Heart left ventricle (tissue), 16 donors: ENCODE measurements around the gene SVEP1. TPM values are rescaled to one million over a fixed set of nuclear protein-coding genes. Genes with fewer than 3 reads are reported as not detected.

Experiments used
- ATAC-seq, 4 donors: fragments of 200-7000 bp; cut with Tn5 transposase; one replicate each; pipeline ENCODE4 v1.9.1; 2020 to 2022; ENCODE audit warnings: moderate library complexity in 4 of 4, mild to moderate bottlenecking in 3 of 4, moderate number of reproducible peaks in 1 of 4
- DNase-seq, 5 donors: peaks; one replicate each; pipeline ENCODE4 v3.0.0-alpha.2; 2020
- H3K27ac ChIP-seq, 12 donors: fragments of 200-600 bp; sonication (generic) in 4 of 12; one replicate each; pipeline versions ENCODE4 v1.5.0 to v1.8.0; 2016 to 2022; ENCODE audit warnings: mild to moderate bottlenecking in 2 of 12
- H3K27me3 ChIP-seq, 9 donors: fragments of 200-600 bp; sonication (generic) in 2 of 9; one replicate each; pipeline versions ENCODE4 v1.5.1 to v1.8.0; 2016 to 2022; ENCODE audit warnings: mild to moderate bottlenecking in 3 of 9
- H3K36me3 ChIP-seq, 9 donors: fragments of 200-600 bp; sonication (generic) in 2 of 9; one replicate each; pipeline versions ENCODE4 v1.5.0 to v1.8.0; 2018 to 2022; ENCODE audit warnings: mild to moderate bottlenecking in 2 of 9
- H3K4me1 ChIP-seq, 12 donors: fragments of 200-600 bp; sonication (generic) in 4 of 12; one replicate each; pipeline versions ENCODE4 v1.5.0 to v1.8.0; 2016 to 2022; ENCODE audit warnings: mild to moderate bottlenecking in 3 of 12
- H3K4me3 ChIP-seq, 12 donors: fragments of 200-600 bp; sonication (generic) in 4 of 12; one replicate each; pipeline versions ENCODE4 v1.5.0 to v1.8.0; 2017 to 2022; ENCODE audit warnings: mild to moderate bottlenecking in 9 of 12, moderate library complexity in 4 of 12
- H3K9me3 ChIP-seq, 12 donors: fragments of 200-600 bp; sonication (generic) in 4 of 12; one replicate each; pipeline versions ENCODE4 v1.5.0 to v1.8.0; 2016 to 2022; ENCODE audit warnings: mild to moderate bottlenecking in 1 of 12
- CTCF ChIP-seq, 12 donors: fragments of 200-600 bp; sonication (generic) in 4 of 12; IDR thresholded peaks; one replicate each; pipeline versions ENCODE4 v1.5.0 to v1.8.0; 2018 to 2022; ENCODE audit warnings: antibody characterized with exemption in 12 of 12, mild to moderate bottlenecking in 5 of 12
- POLR2A ChIP-seq, 2 donors: fragments of 450-650 bp; IDR thresholded peaks; one replicate each; pipeline ENCODE4 v1.6.1; 2017; ENCODE audit warnings: antibody characterized with exemption in 2 of 2, mild to moderate bottlenecking in 2 of 2, moderate library complexity in 2 of 2
- WGBS, 4 donors: extraction: QIAGEN DNeasy Blood & Tissue Kit in 2 of 4; methylation state at CpG; one replicate each; pipeline versions ENCODE4 v1.1.5 to v1.1.7; 2013 to 2018; 5-methylcytosine and 5-hydroxymethylcytosine counted together
- intact Hi-C, 10 donors: fragments of 100-400 bp; cut with DNase I; formaldehyde crosslinking; loops; one replicate each; pipeline versions ENCODE4 v1.11.1 to v1.14.2; 2022
- polyA plus RNA-seq, 2 donors: library from polyadenylated mRNA; stranded (reverse); fragments of 200-250 nt; gene quantifications; one replicate each; pipeline ENCODE4 v1.2.3, GENCODE V29; 2013
- total RNA-seq, 9 donors: library from RNA; depleted of rRNA in 2 of 9; stranded (reverse); fragments of >200 nt in 2 of 9; fragmentation: NEBNext Ultra II Directional in 3 of 9; extraction: Animal tissue kit (Norgen Biotek cat#: 25700) in 3 of 9; gene quantifications; one replicate each; pipeline versions ENCODE4 v1.1.0 to v1.2.4, GENCODE V29; 2016 to 2023
- donor health status: ischemic (EF 13 %, LVEDD 7.1; RV severe dilation, severe dysfunction).
- donor health status: healthy with polysubstance abuse.
- donor health status: DM: no; HTN: yes; CAD: no.
- donor health status: DM: no; HTN: no; CAD: no.
- donor health status: ischemic (EF 25% LVEDD 6.9; RV normal size, moderate dysfunction).
- donor health status: ischemic (EF 25% LVEDD 5.7; RV mildly dilated, moderate dysfunction).
- donor health status: healthy.
- donor health status: DM: yes; HTN: yes; CAD: no.
- donor health status: ischemic (EF 35%, LVEDD 5.7; RV mildly dilated, moderate dysfunction).
- donor health status: nonischemic (EF 11% LVEDD 7.7; RV severe dilation, severe dysfunction).
- donor health status: DM: yes; HTN: yes; CAD: no.
- donor health status: PGD.
- donor health status: ischemic (EF 29% LVEDD 5.4; RV normal size, mild dysfunction).
- donor health status: nonischemic (EF 23%, LVEDD 6.1; RV moderate dilation, normal function).

SVEP1 gene
- total and polyA plus RNA-seq, 11 donors = 0.50 to 34.4 (median 7.5) TPM

GRCh38 chr9:110440172-110440571 lies 139.4 kb downstream of the SVEP1 start:
- Histone ChIP-seq H3K27ac (no peak overlapping the region), H3K36me3 (peaks cover 0 to 20% (median 0%) of the 10 kb centered on the region in 9 donors), H3K27me3 (no peaks in the 10 kb centered on the region), H3K4me3 (no peak overlapping the region), H3K4me1 (no peaks in the 10 kb centered on the region), H3K9me3 (no peaks in the 10 kb centered on the region)
- intact Hi-C loops = loop anchor here in 1 of 10 donors (10.0 kb wide), 1 partner anchor 185 kb away; no protein-coding TSS in a partner anchor
- TF ChIP-seq POLR2A (IDR thresholded peaks at IDR 0.05) (no peak), CTCF (IDR thresholded peaks at IDR 0.05) (no peak)
- WGBS, 4 donors = 64 to 87% (median 73%) methylated on average over 4 of the region's 4 CpGs
- ATAC-seq (no peak), DNase-seq (no peak)

DNA sequence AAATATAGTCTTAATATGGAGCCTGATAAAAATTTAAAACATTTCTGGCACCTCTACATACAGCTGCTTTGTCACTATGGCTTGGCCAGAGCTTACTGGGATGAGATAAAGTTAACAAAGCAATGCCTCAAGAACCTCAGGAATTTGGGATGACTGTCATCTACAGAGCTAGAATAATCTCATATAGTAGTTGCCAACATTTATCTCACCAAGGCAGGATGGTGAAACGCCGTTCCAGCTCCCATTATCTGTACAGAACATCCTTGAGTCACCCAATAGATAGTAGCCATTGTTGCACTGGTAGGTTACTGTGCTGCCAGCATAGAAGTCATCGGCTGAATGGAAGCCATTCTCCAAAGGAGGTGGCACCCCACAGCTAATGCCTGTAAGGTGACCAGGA lies 147.3 kb downstream of the SVEP1 start:
- H3K4me1 ChIP-seq = no peaks in the 10 kb centered on the region
- no peaks in the 10 kb centered on the region for H3K9me3 ChIP-seq
- H3K4me3 ChIP-seq = no peak overlapping the region
- 35 to 48% (median 42%) methylated on average over 3 of the region's 3 CpGs for WGBS, 4 donors
- no peak for ATAC-seq
- H3K27ac ChIP-seq = no peak overlapping the region
- peaks cover 0 to 65% (median 0%) of the 10 kb centered on the region in 9 donors for H3K36me3 ChIP-seq
- intact Hi-C loops = no loop called here
- no peak for DNase-seq
- H3K27me3 ChIP-seq = no peaks in the 10 kb centered on the region
- TF ChIP-seq CTCF (IDR thresholded peaks at IDR 0.05) = no peak
- no peak for TF ChIP-seq POLR2A (IDR thresholded peaks at IDR 0.05)

- no peak for TF ChIP-seq POLR2A (IDR thresholded peaks at IDR 0.05)
- no peak for TF ChIP-seq CTCF (IDR thresholded peaks at IDR 0.05)
- 90 to 97% (median 94%) methylated on average over 1 of the region's 1 CpG for WGBS, 4 donors
- Histone ChIP-seq H3K27ac (no peak overlapping the region), H3K4me1 (no peaks in the 10 kb centered on the region), H3K9me3 (no peaks in the 10 kb centered on the region), H3K27me3 (no peaks in the 10 kb centered on the region), H3K36me3 (peaks cover 0 to 68% (median 0%) of the 10 kb centered on the region in 9 donors), H3K4me3 (no peak overlapping the region)
- no peak for DNase-seq
- intact Hi-C loops = no loop called here
- ATAC-seq = no peak
Observed at GRCh38 chr9:110429453-110429852, 150.1 kb downstream of the SVEP1 start.

DNA sequence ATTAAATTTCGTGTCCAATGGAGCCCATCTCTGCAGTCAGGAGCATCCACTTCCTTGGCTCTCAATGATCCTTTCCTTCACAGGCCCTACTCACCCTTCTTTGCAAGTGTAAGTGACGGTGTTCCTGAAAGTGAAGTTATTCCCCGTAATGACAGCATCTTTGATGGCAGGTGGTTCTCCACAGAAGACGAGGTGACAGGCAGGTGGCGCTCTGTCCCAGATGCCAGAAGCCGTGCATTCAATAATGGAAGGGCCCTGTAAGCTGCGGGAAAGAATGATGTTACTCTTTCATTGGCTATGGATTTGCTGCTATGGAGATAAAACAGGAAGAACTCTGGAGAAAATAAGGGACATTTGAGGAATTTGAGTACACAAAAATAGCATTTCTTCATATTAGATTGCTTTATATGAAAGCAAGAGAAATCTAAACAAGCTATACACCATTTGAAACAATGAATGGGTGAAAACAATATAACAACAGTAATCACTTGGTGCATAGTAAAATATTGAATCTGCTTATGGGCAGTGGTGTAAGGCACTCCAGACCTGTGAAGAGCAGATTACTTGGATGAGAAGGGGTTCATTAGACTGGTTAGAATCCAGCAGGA lies 151.9 kb downstream of the SVEP1 start:
- ATAC-seq (no peak), DNase-seq (peak in 2 of 5 donors; percentile 10 to 41)
- 29 to 42% (median 37%) methylated on average over 7 of the region's 7 CpGs for WGBS, 4 donors

More for the DNA sequence above, 151.9 kb downstream of the SVEP1 start:
- Histone ChIP-seq H3K4me1 (no peaks in the 10 kb centered on the region), H3K27ac (no peak overlapping the region), H3K36me3 (peaks cover 0 to 64% (median 0%) of the 10 kb centered on the region in 9 donors), H3K4me3 (no peak overlapping the region), H3K9me3 (no peaks in the 10 kb centered on the region), H3K27me3 (no peaks in the 10 kb centered on the region)
- intact Hi-C loops = no loop called here
- TF ChIP-seq POLR2A (IDR thresholded peaks at IDR 0.05) (no peak), CTCF (IDR thresholded peaks at IDR 0.05) (peak in 9 of 12 donors; percentile 23 to 52 (median 39))
